A549 (cell line): ENCODE data around the gene ERN1. TPM values are rescaled to one million over a fixed set of nuclear protein-coding genes. Genes with fewer than 3 reads are reported as not detected.

Experiments used
- ATAC-seq, 2 experiments: fragments of 200-7000 bp in 1 of 2; fragments of >200 bp in 1 of 2; cut with Nextera tagmentation in 1 of 2; cut with Tn5 transposase in 1 of 2; 3 replicates each; pipeline versions ENCODE4 v1.8.0 to v1.9.1; 2018 to 2020; ENCODE audit warnings: mild to moderate bottlenecking in 1 of 2, moderate library complexity in 1 of 2
- CTCF ChIA-PET: fragments of 300-600 bp; sonication (Branson Sonifier 250); formaldehyde crosslinking; extraction: SDS; loops from one replicate; lab custom pipeline; 2021; ENCODE audit warnings: antibody characterized with exemption, inconsistent platforms; lab: Yijun Ruan, JAX
- POLR2A ChIA-PET: fragments of 350-600 bp; formaldehyde crosslinking; extraction: SDS; loops from one replicate; lab custom pipeline; 2021; ENCODE audit warnings: antibody characterized with exemption, inconsistent platforms; lab: Yijun Ruan, JAX
- DNase-seq, 2 experiments: peaks; one replicate each; pipeline versions ENCODE4 v3.0.0 to v3.0.0-alpha.2; 2011 to 2016; ENCODE audit warnings: low read depth in 1 of 2, low spot score in 1 of 2
- FAIRE-seq: peaks from 2 replicates; lab custom pipeline; 2011; peaks lifted over from hg19 to GRCh38; lab: Jason Lieb, UNC
- H3K27ac ChIP-seq, 2 experiments: fragments of >200 bp; sonication (Bioruptor Twin); formaldehyde crosslinking; 3 replicates each; pipeline ENCODE4 v1.5.1; 2016 to 2017
- H3K4me1 ChIP-seq: fragments of >200 bp; sonication (Bioruptor Twin); formaldehyde crosslinking; 3 replicates; pipeline ENCODE4 v1.6.1; 2016
- H3K4me2 ChIP-seq: fragments of >200 bp; sonication (Bioruptor Twin); formaldehyde crosslinking; 3 replicates; pipeline ENCODE4 v1.6.1; 2016
- H3K4me3 ChIP-seq: fragments of >200 bp; sonication (Bioruptor Twin); formaldehyde crosslinking; 3 replicates; pipeline ENCODE4 v1.5.1; 2016
- H3K9me3 ChIP-seq: fragments of >200 bp; sonication (Bioruptor Twin); formaldehyde crosslinking; 3 replicates; pipeline ENCODE4 v1.6.1; 2016
- E2F6 ChIP-seq: IDR thresholded peaks from 2 replicates; pipeline ENCODE4 v1.6.1; 2012; ENCODE audit warnings: low read depth, borderline replicate concordance
- ELK1 ChIP-seq: fragments of 150-350 bp; IDR thresholded peaks from 2 replicates; pipeline ENCODE4 v1.6.1; 2014; ENCODE audit warnings: low read depth, mild to moderate bottlenecking, low read length
- HOXA7 ChIP-seq: fragments of 250-450 bp; sonication (Bioruptor Pico); IDR thresholded peaks from 2 replicates; pipeline ENCODE4 v1.5.0; 2020; ENCODE audit warnings: mild to moderate bottlenecking, moderate library complexity
- MAX ChIP-seq: IDR thresholded peaks from 2 replicates; pipeline ENCODE4 v1.6.1; 2012
- MYC ChIP-seq: IDR thresholded peaks from 2 replicates; pipeline ENCODE4 v1.6.1; 2012; ENCODE audit warnings: mild to moderate bottlenecking, inconsistent platforms, low read length, improper control_type of control experiment, borderline replicate concordance
- NFE2L2 ChIP-seq: fragments of 150-350 bp; conservative IDR thresholded peaks from 2 replicates; pipeline ENCODE4 v1.6.1; 2014; ENCODE audit warnings: low read length
- RARB ChIP-seq: fragments of 250-450 bp; sonication (Bioruptor Pico); IDR thresholded peaks from 2 replicates; pipeline ENCODE4 v1.8.0; 2021; ENCODE audit warnings: mild to moderate bottlenecking, moderate library complexity
- REST ChIP-seq: fragments of 200-600 bp; sonication (generic); IDR thresholded peaks from 2 replicates; pipeline ENCODE4 v1.6.1; 2016; ENCODE audit warnings: antibody characterized with exemption, mild to moderate bottlenecking, moderate library complexity
- RFX5 ChIP-seq: fragments of 450-650 bp; IDR thresholded peaks from 2 replicates; pipeline ENCODE4 v1.7.1; 2014; ENCODE audit warnings: antibody characterized with exemption, mild to moderate bottlenecking, moderate library complexity
- SMC3 ChIP-seq: fragments of >200 bp; sonication (Bioruptor Twin); formaldehyde crosslinking; IDR thresholded peaks from 3 replicates; pipeline ENCODE4 v1.6.1; 2018; ENCODE audit warnings: inconsistent platforms
- SREBF2 ChIP-seq: fragments of 450-650 bp; IDR thresholded peaks from 2 replicates; pipeline ENCODE4 v1.6.1; 2014; ENCODE audit warnings: mild to moderate bottlenecking, moderate library complexity
- ZNF302 ChIP-seq: fragments of 250-450 bp; sonication (Bioruptor Pico); IDR thresholded peaks from 2 replicates; pipeline ENCODE4 v1.9.0; 2021; ENCODE audit warnings: inconsistent platforms, mild to moderate bottlenecking, moderate library complexity
- WGBS: methylation state at CpG from one replicate; pipeline ENCODE4 v1.1.6; 2017; ENCODE audit errors: missing lambda C conversion rate; 5-methylcytosine and 5-hydroxymethylcytosine counted together
- polyA plus RNA-seq, 4 experiments: library from polyadenylated mRNA; depleted of rRNA in 3 of 4; stranded (reverse); fragments of >200 nt; fragmentation: RNase III in 1 of 4; extraction: RNeasy Plus Mini Kit Qiagen cat#74134 plus additional on column Dnase treatment in 1 of 4; gene quantifications; 2 replicates in 3 of 4; 3 replicates in 1 of 4; pipeline ENCODE4 v1.2.3, GENCODE V29; 2011 to 2017

ERN1 gene
- polyA plus RNA-seq, 2 of the 4 experiments (the other 2 are of a cell fraction) = 4.1 to 19.8 TPM

GRCh38 chr17:64130559-64131001 lies 636 bp upstream of the ERN1 start:
- Histone ChIP-seq H3K4me1 (peaks cover 35% of the 10 kb centered on the region), H3K9me3 (no peaks in the 10 kb centered on the region), H3K4me3 (peak overlapping the region; percentile 80), H3K4me2 (peak overlapping the region; percentile 78), H3K27ac (peak overlapping the region; percentile 61 to 85)
- DNase-seq (no peak), ATAC-seq (no peak; a peak in 1 of 6 replicates), FAIRE-seq (no peak)
- 33% methylated on average over 24 of the region's 24 CpGs for WGBS
- ChIA-PET POLR2A (interaction anchor here (0.8 to 3.5 kb wide), 10 partner anchors 9 to 105 kb away, joined by 3 to 27 read pairs (median 8); no protein-coding TSS in a partner anchor), CTCF (interaction anchor here (0.6 to 29.0 kb wide), 14 partner anchors 15 to 248 kb away, joined by 3 to 863 read pairs (median 9); partner anchors contain the start of genes CSHL1, GH1 and GH2)
- TF ChIP-seq HOXA7 (CRISPR knock-in tag) = no peak
- TF ChIP-seq MAX = peak; percentile 12; the same call in 1 of the 2 replicates

GRCh38 chr17:64129515-64129764 lies 504 bp downstream of the ERN1 start:
- no peaks in the 10 kb centered on the region for H3K9me3 ChIP-seq
- WGBS = 0% methylated on average over 10 of the region's 31 CpGs
- peak overlapping the region; percentile 91 for H3K4me2 ChIP-seq
- ChIA-PET CTCF (interaction anchor here (0.7 to 29.0 kb wide), 13 partner anchors 16 to 225 kb away, joined by 3 to 863 read pairs (median 5); partner anchors contain the start of genes CSHL1 and GH1), POLR2A (interaction anchor here (1.0 to 3.5 kb wide), 12 partner anchors 8 to 150 kb away, joined by 4 to 27 read pairs (median 6); no protein-coding TSS in a partner anchor)
- peak overlapping the region; percentile 85 to 95 for H3K27ac ChIP-seq
- ATAC-seq (peak in 1 of 2 experiments; percentile 15; a peak in 2 of 6 replicates), FAIRE-seq (no peak), DNase-seq (no peak)
- peaks cover 35% of the 10 kb centered on the region for H3K4me1 ChIP-seq
- H3K4me3 ChIP-seq = peak overlapping the region; percentile 80
- TF ChIP-seq MAX (0 out of 2 replicates have a peak, but pooled peaks have one; percentile 1), SMC3 (no peak)
- TF ChIP-seq, all 56 proteins: peak for 1

DNA sequence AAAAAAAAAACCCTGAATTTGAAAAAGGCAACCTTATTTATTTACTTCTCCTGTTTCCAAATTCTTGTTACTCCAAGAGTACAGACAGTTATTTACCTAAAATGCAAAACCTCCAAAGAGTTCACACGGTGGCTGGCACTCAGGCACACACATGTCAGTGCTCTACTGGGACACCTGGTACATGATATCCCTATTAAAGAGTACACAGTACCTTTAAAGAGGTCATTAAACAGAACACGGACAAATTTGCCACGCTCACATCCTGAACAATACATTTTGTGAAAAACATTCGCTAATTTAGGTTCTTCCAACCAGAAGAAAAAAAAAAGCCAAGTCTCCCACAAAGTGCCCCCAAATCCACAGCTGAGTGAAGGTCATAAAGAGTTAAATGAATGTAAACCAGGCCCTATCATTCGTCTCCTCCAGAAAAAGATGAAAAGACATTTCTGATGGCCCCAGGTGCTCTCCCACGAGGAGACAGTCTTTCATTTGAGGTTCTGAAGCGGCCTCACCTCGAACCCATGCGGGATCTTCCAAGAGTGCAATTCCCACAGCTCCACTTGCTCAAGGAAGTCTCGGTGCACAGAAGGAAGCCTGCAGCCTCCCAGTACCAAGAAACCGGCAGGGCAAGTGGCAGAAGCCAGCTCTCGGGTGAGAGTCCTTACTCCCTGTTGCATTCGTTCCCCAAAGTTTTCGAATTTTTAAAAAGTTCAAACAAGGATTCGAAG lies 993 bp downstream of the ERN1 start:
- ATAC-seq = peak; percentile 10 to 21; a peak in 3 of 6 replicates
- WGBS = 7% methylated on average over 15 of the region's 15 CpGs

DNA sequence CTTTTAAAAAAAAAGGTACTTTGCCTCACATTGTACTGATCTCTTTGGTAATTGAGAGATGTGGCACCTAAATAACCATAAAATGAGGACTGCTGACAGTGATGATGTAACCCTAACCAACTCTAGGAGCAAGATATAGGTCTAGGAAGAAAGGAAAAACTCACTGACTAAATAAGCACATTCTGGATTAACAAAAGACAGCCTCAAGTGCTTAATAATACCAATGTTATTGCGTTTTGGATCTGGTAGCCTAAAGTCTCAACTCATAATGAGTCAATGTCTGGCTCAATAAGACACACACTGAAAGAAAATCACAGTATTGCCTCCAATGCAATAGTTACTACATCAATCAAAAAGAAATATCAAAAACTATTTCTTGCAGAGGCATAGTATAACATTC lies 3.0 kb downstream of the ERN1 start:
- WGBS = 25% methylated on average over 1 of the region's 1 CpG
- Histone ChIP-seq H3K4me2 (peak overlapping the region; percentile 91), H3K27ac (no peak overlapping the region), H3K4me3 (no peak overlapping the region), H3K9me3 (no peaks in the 10 kb centered on the region), H3K4me1 (peaks cover 50% of the 10 kb centered on the region)
- no peak for ATAC-seq
- ChIA-PET POLR2A (interaction anchor here (1.2 kb wide), 1 partner anchor 46 kb away, joined by 4 read pairs; no protein-coding TSS in a partner anchor), CTCF (interaction anchor here (0.6 to 29.0 kb wide), 7 partner anchors 37 to 917 kb away, joined by 3 to 863 read pairs (median 7); no protein-coding TSS in a partner anchor)
- peak; percentile 7 for FAIRE-seq
- TF ChIP-seq E2F6 (no peak), RARB (CRISPR knock-in tag) (no peak)
- DNase-seq = no peak

More for the DNA sequence above, 993 bp downstream of the ERN1 start:
- CTCF ChIA-PET = interaction anchor here (0.7 to 29.0 kb wide), 11 partner anchors 16 to 225 kb away, joined by 3 to 863 read pairs (median 5); partner anchors contain the start of genes CSHL1 and GH1
- no peak for TF ChIP-seq ELK1
- 0 out of 2 replicates have a peak, but pooled peaks have one; percentile 4 for TF ChIP-seq MAX
- TF ChIP-seq, all 56 proteins: peak for 1
- Histone ChIP-seq H3K4me3 (peak overlapping the region; percentile 80), H3K27ac (peak overlapping the region; percentile 85 to 95), H3K4me1 (peaks cover 35% of the 10 kb centered on the region), H3K9me3 (no peaks in the 10 kb centered on the region), H3K4me2 (peak overlapping the region; percentile 91)
- FAIRE-seq = no peak
- DNase-seq = peak; percentile 51 to 69
- POLR2A ChIA-PET = interaction anchor here (1.0 to 3.5 kb wide), 12 partner anchors 8 to 150 kb away, joined by 4 to 27 read pairs (median 6); no protein-coding TSS in a partner anchor

- FAIRE-seq = no peak
- Histone ChIP-seq H3K4me1 (peaks cover 50% of the 10 kb centered on the region), H3K4me3 (no peak overlapping the region), H3K4me2 (peak overlapping the region; percentile 91; the same call in 2 of the 3 replicates), H3K27ac (no peak overlapping the region), H3K9me3 (no peaks in the 10 kb centered on the region)
- ChIA-PET CTCF (interaction anchor here (1.3 to 29.0 kb wide), 5 partner anchors 43 to 206 kb away, joined by 3 to 863 read pairs (median 7); no protein-coding TSS in a partner anchor), POLR2A (no interaction called here)
- ATAC-seq = no peak
- no peak for DNase-seq
- 91% methylated on average over 3 of the region's 3 CpGs for WGBS
- TF ChIP-seq REST (no peak), RFX5 (no peak), NFE2L2 (no peak), RARB (CRISPR knock-in tag) (no peak), SMC3 (no peak), ZNF302 (CRISPR knock-in tag) (no peak), ELK1 (no peak), SREBF2 (no peak), MYC (no peak), MAX (no peak)
These were observed 4.0 kb downstream of the ERN1 start for GRCh38 chr17:64125937-64126336.
